ENCODE results near the gene NHEJ1.

DNA sequence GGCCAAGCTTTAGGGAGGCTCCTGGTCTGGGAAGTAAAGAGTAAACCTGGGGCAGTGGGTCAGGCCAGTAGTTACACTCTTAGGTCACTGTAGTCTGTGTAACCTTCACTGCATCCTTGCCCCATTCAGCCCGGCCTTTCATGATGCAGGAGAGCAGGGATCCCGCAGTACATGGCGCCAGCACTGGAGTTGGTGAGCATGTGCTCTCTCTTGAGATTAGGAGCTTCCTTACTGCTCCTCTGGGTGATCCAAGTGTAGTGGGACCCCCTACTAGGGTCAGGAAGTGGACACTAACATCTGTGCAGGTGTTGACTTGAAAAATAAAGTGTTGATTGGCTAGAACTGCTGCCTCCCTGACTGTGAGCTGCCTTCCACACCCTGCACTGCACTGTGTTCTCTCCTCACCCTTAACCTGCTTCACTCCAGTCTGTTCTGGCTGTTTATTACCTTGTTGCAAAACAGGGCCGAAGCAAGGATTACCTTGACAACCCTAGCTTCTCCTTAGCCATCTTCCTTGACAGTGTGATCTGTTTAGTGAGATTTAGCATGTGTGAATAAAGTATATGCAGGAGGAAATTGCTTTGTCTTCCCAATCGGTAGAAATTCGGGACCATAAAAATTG, 22.6 kb upstream of the NHEJ1 start:
- TF ChIP-seq GATA3 (IDR thresholded peaks at IDR 0.05; ENCODE audit: low read depth, low read length) (no peak), GATA2 (IDR thresholded peaks at IDR 0.05; ENCODE audit: low read depth, low read length) (no peak)

Data from SH-SY5Y (cell line).